ENCODE data around the gene STARD3. TPM values are rescaled to one million over a fixed set of nuclear protein-coding genes. Genes with fewer than 3 reads are reported as not detected.

Gene STARD3
- total RNA-seq, 4 donors from 2014 or later = 39.2 to 63.9 (median 43.5) TPM

- TF ChIP-seq, protein P1, sequence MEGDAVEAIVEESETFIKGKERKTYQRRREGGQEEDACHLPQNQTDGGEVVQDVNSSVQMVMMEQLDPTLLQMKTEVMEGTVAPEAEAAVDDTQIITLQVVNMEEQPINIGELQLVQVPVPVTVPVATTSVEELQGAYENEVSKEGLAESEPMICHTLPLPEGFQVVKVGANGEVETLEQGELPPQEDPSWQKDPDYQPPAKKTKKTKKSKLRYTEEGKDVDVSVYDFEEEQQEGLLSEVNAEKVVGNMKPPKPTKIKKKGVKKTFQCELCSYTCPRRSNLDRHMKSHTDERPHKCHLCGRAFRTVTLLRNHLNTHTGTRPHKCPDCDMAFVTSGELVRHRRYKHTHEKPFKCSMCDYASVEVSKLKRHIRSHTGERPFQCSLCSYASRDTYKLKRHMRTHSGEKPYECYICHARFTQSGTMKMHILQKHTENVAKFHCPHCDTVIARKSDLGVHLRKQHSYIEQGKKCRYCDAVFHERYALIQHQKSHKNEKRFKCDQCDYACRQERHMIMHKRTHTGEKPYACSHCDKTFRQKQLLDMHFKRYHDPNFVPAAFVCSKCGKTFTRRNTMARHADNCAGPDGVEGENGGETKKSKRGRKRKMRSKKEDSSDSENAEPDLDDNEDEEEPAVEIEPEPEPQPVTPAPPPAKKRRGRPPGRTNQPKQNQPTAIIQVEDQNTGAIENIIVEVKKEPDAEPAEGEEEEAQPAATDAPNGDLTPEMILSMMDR (IDR thresholded peaks at IDR 0.05; ENCODE audit: low read depth) = no peak
Observed at GRCh38 chr17:39624313-39624712, 12.6 kb upstream of the STARD3 start.

- TF ChIP-seq, protein P1 (IDR thresholded peaks at IDR 0.05; ENCODE audit: low read depth) = no peak
Observed at GRCh38 chr17:39625198-39625785, 11.7 kb upstream of the STARD3 start.

DNA sequence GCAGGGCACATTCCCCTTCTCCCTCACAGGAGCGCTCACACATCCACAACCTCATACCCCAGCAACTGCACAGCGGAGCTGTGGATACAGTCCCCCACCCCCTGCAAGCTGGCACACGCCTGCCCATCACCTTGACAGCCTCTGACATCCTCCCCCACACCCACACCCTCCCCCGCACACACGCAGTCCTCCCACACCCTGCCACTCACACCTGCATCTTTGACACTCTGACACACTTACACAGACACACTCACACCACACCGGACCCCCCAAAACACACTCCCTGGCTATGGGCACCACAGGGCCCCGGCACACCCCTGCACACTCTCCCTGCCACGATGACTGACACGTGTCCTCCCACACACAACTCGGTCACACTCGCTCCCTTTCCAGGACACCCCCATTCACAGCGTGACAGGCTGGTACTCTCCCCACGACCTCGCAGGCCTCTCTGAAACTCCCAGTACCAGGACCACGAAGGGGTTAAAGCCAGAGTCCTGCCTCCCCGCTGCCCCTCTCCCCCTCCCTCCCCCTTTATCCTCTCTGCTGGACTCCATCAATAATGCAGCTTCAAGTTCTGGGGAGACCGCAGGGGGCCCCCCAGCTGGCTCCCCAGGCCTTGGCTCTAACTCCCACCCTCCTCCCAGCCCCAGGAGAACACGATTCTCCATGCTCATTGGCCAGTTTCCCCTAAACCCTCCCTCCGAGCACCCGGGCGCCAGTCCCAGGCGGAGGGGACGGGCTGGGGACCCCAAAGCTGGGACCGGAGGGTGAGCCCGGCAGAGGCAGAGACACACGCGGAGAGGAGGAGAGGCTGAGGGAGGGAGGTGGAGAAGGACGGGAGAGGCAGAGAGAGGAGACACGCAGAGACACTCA, 10.5 kb upstream of the STARD3 start, which contains the start of gene PPP1R1B:
TSS of gene PPP1R1B (plus strand) at position 782 of the 876 bp plus-strand sequence. CDS start 441 bp downstream, outside the sequence.
- TF ChIP-seq, protein P1 (IDR thresholded peaks at IDR 0.05; ENCODE audit: low read depth) = no peak

- TF ChIP-seq, protein P1 (IDR thresholded peaks at IDR 0.05; ENCODE audit: low read depth) = no peak
Observed at GRCh38 chr17:39627047-39627711, 9.8 kb upstream of the STARD3 start.

DNA sequence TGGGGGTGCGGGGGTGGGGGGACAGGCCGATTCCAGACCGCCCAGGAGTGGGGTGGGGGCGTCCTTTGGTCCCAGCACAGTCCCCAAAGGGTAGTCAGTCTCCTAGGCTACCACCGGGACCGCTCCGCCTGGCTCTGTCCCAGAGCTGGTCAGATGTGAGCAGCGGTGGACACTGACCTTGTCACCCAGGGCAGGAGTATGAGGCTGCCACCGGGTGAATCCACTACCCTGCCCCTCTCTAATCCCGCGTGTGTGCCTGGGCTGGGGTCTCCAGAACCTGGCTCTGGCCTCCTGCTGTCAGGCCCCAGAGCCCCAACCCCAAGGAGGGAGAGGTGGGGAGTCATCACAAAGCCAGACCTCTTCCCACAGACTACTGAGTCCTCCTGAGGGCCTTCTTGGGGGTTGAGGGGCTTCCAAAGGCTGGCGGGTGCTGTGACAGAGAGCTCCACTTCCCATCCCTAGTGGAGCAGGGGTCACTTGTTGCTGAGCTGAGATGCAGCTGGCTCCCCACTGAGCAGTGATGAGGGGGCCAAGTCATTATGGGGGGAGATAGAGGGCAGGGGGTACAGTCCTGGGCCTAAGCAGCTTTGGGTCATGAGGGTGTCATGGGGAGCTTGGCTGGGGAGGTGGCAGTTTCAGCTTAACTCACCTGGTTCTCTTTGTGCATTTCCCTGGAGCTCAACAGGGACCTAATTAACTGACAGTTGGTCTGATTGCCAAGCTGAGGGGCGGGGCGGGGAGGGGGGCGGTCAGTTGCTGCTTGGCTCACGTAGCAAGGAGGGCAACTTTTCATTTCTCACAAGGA, 9.0 kb upstream of the STARD3 start:
- TF ChIP-seq, protein P1 (IDR thresholded peaks at IDR 0.05; ENCODE audit: low read depth) = no peak

DNA sequence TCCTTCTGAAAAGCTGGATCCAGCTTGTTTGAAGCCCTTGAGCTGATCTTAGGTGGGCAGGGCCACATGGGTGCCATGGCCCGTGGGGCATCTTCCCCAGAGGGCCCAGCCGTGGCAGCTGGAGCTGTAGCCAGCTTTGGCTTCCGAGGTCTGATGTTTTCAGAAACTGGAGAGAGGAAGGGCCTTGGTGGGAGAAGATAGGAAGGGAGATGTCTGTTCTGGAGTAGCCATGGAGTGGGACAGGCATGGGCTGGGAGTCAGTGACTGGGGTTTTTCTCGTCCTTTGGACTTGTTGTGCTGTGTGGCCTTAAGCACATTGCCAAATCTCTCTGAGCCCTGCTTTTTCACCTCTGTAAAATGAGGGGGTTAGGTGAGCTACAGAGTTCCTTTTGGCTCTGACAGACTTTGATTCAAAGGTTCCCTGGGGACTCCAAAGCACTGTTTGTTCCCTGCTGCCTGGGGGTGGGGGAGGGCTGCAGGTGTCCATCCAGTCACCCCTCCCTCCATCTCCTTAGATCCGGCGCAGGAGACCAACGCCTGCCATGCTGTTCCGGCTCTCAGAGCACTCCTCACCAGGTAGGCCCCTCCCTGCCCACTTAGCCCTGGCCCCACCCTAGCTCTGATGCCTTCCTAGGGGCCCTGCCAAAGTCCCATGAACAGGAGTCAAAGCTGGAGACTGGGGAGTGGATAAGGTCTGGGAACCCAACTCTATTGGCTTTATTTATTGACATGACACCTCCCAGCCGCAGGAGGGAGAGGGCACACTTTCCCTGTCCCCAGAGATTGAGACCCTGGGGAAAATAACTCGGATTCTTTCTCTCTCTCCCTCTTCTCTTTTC, 8.1 kb upstream of the STARD3 start:
- TF ChIP-seq, protein P1 (IDR thresholded peaks at IDR 0.05; ENCODE audit: low read depth) = no peak
